Fibroblast of lung (primary cell): ENCODE data around the gene PXMP2. TPM values are rescaled to one million over a fixed set of nuclear protein-coding genes. Genes with fewer than 3 reads are reported as not detected.

ENCODE experiments used
- DNase-seq, 2 donors: peaks; one replicate each; pipeline versions ENCODE4 v3.0.0 to v3.0.0-alpha.2; 2010; ENCODE audit warnings: low read depth in 2 of 2
- H2AFZ ChIP-seq: 2 replicates; pipeline ENCODE4 v1.5.1; 2012; ENCODE audit warnings: low read length, control low read depth, inconsistent platforms
- H3K27ac ChIP-seq: 2 replicates; pipeline ENCODE4 v1.5.1; 2011; ENCODE audit warnings: low read length, control low read depth; ENCODE audit not compliant: insufficient read depth
- H3K27me3 ChIP-seq: 2 replicates; pipeline ENCODE4 v1.5.1; 2011; ENCODE audit warnings: mild to moderate bottlenecking, low read length; ENCODE audit not compliant: control insufficient read depth, insufficient read depth
- H3K36me3 ChIP-seq: 2 replicates; pipeline ENCODE4 v1.5.1; 2011; ENCODE audit warnings: low read length; ENCODE audit not compliant: control insufficient read depth, insufficient read depth
- H3K4me1 ChIP-seq: 2 replicates; pipeline ENCODE4 v1.5.1; 2011; ENCODE audit warnings: low read length; ENCODE audit not compliant: control insufficient read depth, insufficient read depth; ENCODE audit errors: extremely low read depth
- H3K4me2 ChIP-seq: 2 replicates; pipeline ENCODE4 v1.5.1; 2011; ENCODE audit warnings: low read length, control low read depth; ENCODE audit not compliant: insufficient read depth; ENCODE audit errors: extremely low read depth
- H3K4me3 ChIP-seq, 4 experiments: fragments of 200-600 bp in 1 of 4; sonication (generic) in 1 of 4; replicated peaks in 1 of 4; 2 replicates each; pipeline ENCODE4 v1.5.1; 2011 to 2016; ENCODE audit warnings: low read length in 4 of 4, low read depth in 3 of 4, mild to moderate bottlenecking in 3 of 4, control low read depth in 2 of 4, inconsistent platforms in 1 of 4, mixed read lengths in 1 of 4; ENCODE audit not compliant: insufficient read depth in 1 of 4; ENCODE audit errors: control extremely low read depth in 1 of 4
- H3K79me2 ChIP-seq: 2 replicates; pipeline ENCODE4 v1.5.1; 2012; ENCODE audit warnings: mild to moderate bottlenecking, low read length, inconsistent platforms; ENCODE audit not compliant: control insufficient read depth, insufficient read depth
- H3K9ac ChIP-seq: 2 replicates; pipeline ENCODE4 v1.5.1; 2011; ENCODE audit warnings: mild to moderate bottlenecking, low read length, control low read depth; ENCODE audit not compliant: insufficient read depth
- H3K9me3 ChIP-seq: 2 replicates; pipeline ENCODE4 v1.5.1; 2012; ENCODE audit warnings: low read depth, low read length; ENCODE audit not compliant: control insufficient read depth, insufficient read depth
- H4K20me1 ChIP-seq: 2 replicates; pipeline ENCODE4 v1.5.1; 2011; ENCODE audit warnings: low read length; ENCODE audit not compliant: control insufficient read depth, insufficient read depth; ENCODE audit errors: extremely low read depth
- EZH2 ChIP-seq: IDR thresholded peaks from 2 replicates; pipeline ENCODE4 v1.5.1; 2012; ENCODE audit warnings: low read length, control low read depth, mild to moderate bottlenecking; ENCODE audit errors: missing control alignments
- polyA plus RNA-seq, 2 donors: library from polyadenylated mRNA; depleted of rRNA in 1 of 2; stranded (reverse) in 1 of 2; unstranded in 1 of 2; fragments of >200 nt; gene quantifications; 2 replicates each; pipeline ENCODE4 v1.2.1, GENCODE V29; 2011 to 2012; ENCODE audit warnings: missing spikeins in 1 of 2
- total RNA-seq: library from RNA; depleted of rRNA; stranded (reverse); fragments of >200 nt; gene quantifications from 2 replicates; pipeline ENCODE4 v1.2.1, GENCODE V29; 2014
- TF ChIP-seq, protein P1 (sequence below), 2 donors: IDR thresholded peaks in 1 of 2; conservative IDR thresholded peaks in 1 of 2; 1 replicate in 1 of 2; 2 replicates in 1 of 2; pipeline ENCODE4 v1.5.1; 2011 to 2012; ENCODE audit warnings: low read length in 2 of 2, control low read depth in 1 of 2, inconsistent platforms in 1 of 2, low read depth in 1 of 2, mild to moderate bottlenecking in 1 of 2

Gene PXMP2
- total and polyA plus RNA-seq, 2 donors (not counting 1 experiment from before 2014, with no cell fraction given) = 10.6 to 14.5 TPM

DNA sequence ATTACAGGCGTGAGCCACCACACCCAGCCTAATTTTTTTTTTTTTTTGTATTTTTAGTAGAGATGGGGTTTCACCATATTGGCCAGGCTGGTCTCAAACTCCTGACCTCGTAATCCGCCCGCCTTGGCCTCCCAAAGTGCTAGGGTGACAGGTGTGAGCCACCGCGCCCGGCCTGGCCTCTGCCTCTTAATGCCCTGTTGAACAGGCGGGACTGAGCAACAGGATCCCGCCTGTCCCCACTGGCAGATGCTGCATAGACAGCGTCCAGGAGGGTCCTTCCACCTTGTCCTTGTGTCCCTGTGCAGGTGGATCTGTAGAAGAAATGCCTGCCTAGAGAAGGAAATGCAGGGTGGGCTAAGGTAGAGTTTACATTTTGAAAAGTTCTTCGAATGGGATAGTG lies 29.0 kb downstream of the PXMP2 start:
- peaks cover 25% of the 10 kb centered on the region for H3K79me2 ChIP-seq
- peaks cover 18% of the 10 kb centered on the region for H3K36me3 ChIP-seq
- H3K27me3 ChIP-seq = no peaks in the 10 kb centered on the region
- H3K4me3 ChIP-seq = no peak overlapping the region
- DNase-seq = no peak
- no peak overlapping the region for H3K4me2 ChIP-seq
- TF ChIP-seq EZH2 = no peak
- TF ChIP-seq, protein P1, sequence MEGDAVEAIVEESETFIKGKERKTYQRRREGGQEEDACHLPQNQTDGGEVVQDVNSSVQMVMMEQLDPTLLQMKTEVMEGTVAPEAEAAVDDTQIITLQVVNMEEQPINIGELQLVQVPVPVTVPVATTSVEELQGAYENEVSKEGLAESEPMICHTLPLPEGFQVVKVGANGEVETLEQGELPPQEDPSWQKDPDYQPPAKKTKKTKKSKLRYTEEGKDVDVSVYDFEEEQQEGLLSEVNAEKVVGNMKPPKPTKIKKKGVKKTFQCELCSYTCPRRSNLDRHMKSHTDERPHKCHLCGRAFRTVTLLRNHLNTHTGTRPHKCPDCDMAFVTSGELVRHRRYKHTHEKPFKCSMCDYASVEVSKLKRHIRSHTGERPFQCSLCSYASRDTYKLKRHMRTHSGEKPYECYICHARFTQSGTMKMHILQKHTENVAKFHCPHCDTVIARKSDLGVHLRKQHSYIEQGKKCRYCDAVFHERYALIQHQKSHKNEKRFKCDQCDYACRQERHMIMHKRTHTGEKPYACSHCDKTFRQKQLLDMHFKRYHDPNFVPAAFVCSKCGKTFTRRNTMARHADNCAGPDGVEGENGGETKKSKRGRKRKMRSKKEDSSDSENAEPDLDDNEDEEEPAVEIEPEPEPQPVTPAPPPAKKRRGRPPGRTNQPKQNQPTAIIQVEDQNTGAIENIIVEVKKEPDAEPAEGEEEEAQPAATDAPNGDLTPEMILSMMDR (conservative IDR thresholded peaks at IDR 0.05 in 1 of 2, IDR thresholded peaks at IDR 0.05 in 1 of 2; ENCODE audit: low read depth in 1 of 2, low read length in 2 of 2) = no peak
- H3K9ac ChIP-seq = no peak overlapping the region
- no peaks in the 10 kb centered on the region for H3K9me3 ChIP-seq
- no peaks in the 10 kb centered on the region for H3K4me1 ChIP-seq
- no peaks in the 10 kb centered on the region for H4K20me1 ChIP-seq
- H2AFZ ChIP-seq = no peak overlapping the region
- no peak overlapping the region for H3K27ac ChIP-seq

DNA sequence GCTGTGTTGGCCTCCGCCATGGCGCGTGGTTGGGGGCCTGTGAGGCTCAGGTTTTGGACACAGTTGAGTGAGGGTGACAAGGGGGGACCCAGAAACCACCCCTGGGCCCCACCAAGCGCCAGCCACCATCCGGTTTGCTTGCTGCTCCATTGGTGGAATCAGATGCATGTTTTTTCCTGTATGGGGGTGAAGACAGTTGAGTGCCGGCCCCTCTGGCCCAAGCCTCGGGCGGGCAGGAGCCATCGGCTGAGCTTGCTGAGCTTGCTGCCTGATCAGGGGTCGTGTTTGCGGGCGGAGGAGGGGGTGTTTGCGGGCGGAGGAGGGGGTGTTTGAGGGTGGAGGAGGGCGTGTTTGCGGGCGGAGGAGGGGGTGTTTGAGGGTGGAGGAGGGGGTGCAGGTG lies 29.6 kb downstream of the PXMP2 start:
- Histone ChIP-seq H3K4me3 (no peak overlapping the region), H3K36me3 (peaks cover 18% of the 10 kb centered on the region), H3K27me3 (no peaks in the 10 kb centered on the region), H3K4me1 (no peaks in the 10 kb centered on the region), H3K9ac (no peak overlapping the region), H3K9me3 (no peaks in the 10 kb centered on the region), H4K20me1 (no peaks in the 10 kb centered on the region), H3K79me2 (peaks cover 19% of the 10 kb centered on the region), H3K27ac (no peak overlapping the region), H3K4me2 (no peak overlapping the region), H2AFZ (no peak overlapping the region)
- TF ChIP-seq, protein P1 (conservative IDR thresholded peaks at IDR 0.05 in 1 of 2, IDR thresholded peaks at IDR 0.05 in 1 of 2; ENCODE audit: low read depth in 1 of 2, low read length in 2 of 2) = no peak
- TF ChIP-seq EZH2 = no peak
- no peak for DNase-seq

DNA sequence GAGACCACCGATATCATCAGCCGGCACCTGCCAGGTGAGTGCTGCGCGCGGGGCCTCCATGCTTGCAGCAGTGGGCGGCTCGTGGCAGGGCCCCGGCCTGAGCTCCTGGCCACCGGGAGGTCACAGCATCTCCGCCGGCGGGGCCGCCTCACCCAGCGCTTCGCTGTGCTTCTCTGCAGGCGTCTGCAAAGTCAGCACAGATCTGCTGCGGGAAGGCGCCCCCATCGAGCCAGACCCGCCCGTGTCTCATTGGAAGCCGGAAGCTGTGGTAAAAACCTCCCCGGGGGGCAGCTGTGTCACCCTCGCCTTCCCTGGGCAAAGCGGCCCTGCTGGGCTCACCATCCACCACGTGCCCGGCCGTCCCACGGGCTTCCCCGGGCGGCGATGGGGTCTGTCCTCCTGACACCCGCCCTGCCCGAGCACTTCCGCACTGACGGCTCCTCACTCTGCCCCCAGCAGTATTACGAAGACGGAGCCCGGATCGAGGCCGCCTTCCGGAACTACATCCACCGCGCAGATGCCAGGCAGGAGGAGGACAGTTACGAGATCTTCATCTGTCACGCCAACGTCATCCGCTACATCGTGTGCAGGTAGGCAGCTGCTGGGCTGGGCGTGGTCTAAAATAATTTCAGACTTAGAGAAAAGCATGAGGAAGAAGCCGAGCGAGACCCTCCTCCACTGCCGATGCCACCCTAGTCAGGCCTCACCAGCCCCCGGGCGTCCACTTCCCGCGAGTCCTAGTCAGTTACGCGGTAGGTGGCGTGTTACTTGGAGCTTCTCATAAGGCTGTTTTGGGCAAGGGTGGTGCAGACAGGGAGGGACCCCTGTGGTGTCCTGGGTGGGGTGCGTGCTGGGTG lies 30.4 kb downstream of the PXMP2 start:
- TF ChIP-seq EZH2 = no peak
- TF ChIP-seq, protein P1 (conservative IDR thresholded peaks at IDR 0.05 in 1 of 2, IDR thresholded peaks at IDR 0.05 in 1 of 2; ENCODE audit: low read depth in 1 of 2, low read length in 2 of 2) = no peak
- no peaks in the 10 kb centered on the region for H3K27me3 ChIP-seq
- no peaks in the 10 kb centered on the region for H3K9me3 ChIP-seq
- no peaks in the 10 kb centered on the region for H4K20me1 ChIP-seq
- no peak overlapping the region for H3K27ac ChIP-seq
- no peak overlapping the region for H3K9ac ChIP-seq
- H3K36me3 ChIP-seq = peaks cover 18% of the 10 kb centered on the region
- H2AFZ ChIP-seq = no peak overlapping the region
- DNase-seq = no peak
- H3K4me2 ChIP-seq = no peak overlapping the region
- H3K4me3 ChIP-seq = no peak overlapping the region
- peaks cover 14% of the 10 kb centered on the region for H3K79me2 ChIP-seq
- H3K4me1 ChIP-seq = no peaks in the 10 kb centered on the region
